Fibroblast of skin of left quadriceps (primary cell): ENCODE data around the gene CILP2.

Source experiments
- DNase-seq, 2 experiments: peaks; one replicate each; pipeline ENCODE4 v3.0.0-alpha.2; 2013; ENCODE audit warnings: low read depth in 2 of 2

Gene CILP2

DNA sequence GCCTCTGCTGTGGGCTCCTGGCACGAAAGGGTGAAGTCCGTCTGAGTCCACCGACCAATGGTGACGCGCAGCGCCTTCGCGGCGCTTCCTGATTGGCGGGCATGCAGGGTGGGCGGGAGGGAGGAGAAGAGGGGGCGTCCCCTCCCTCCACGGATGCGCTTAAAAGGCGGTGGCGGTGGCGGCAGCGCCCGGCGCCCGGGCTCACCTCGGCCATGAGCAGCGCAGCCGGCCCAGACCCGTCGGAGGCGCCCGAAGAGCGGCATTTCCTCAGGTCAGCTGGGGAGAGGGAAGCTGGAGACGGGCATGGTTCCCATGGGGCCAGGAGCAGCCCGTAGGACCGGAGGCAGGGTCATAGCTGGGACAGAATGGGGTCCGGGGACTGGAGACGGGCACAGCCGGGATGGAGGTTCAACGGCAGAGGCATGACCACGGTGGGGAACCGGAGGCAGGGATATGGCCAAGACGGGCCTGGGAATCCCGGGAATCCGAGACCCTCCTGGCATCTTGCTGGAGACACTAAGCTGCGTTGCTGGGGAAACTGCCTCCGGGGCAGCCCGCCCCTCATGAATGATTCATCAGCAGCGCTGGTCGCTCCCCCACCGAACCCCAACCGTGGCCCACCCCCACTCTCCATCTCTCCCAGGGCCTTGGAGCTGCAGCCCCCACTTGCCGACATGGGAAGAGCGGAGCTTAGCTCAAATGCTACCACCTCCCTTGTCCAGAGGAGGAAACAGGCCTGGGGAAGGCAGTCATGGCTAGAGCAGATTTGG is 9.2 kb upstream of the CILP2 start, which contains the start of gene YJEFN3:
TSS of gene YJEFN3 (plus strand) at position 191 of the 770 bp plus-strand sequence. CDS start at position 213, 22 bp downstream.
- DNase-seq, result no peak

DNA sequence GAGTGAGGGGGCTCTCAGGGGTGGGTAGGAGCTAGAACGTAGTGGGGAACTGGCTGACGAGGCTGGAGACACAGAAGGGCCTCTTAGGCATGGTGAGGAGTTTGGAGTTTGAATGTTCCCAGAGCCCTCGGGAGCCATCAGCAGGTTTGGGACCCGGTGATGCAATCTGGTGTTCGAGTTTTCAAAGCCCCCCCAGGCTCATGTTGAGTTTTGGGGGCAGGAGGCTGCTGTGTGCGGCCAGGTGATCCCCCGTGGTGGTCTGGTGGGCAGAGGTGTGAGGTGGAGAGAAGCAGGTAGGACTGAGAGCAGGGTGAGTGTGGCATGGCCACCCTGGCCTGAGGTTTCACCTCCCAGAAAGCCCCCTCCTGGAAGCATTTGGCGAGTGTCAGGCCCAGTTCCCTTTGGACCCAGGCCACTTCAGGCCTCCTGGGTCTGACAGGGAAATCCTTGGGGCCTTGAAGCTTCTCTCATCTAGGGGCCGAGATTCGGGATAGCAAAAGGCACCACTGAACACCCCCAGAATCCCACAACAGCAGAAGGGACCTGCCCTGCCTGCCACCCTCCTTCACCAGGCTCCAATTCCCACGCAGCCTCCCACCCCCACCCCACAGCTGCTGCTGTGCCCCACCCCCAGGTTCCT is 8.2 kb upstream of the CILP2 start:
- DNase-seq, result no peak

- DNase-seq, result no peak
Observed at GRCh38 chr19:19530423-19530804, 7.7 kb upstream of the CILP2 start.

DNA sequence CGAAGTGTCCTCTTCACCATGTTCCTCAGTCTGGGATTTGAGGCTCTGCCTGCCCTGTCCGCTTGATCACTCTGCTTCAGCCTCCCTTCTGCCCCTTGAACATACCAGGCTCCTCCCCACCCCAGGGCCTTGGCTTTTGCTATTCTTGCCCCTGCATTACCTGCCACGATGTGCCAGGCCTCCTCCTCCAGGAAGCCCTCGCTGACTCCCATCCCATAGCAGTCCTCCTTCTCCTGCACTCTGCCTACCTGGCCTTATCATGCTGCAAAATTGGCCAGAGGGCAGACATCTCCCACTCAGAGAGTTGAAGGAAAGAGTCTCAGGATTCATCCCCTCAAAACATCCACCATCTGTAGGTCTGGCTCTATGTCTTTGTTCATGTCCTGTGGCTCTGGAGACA is 7.2 kb upstream of the CILP2 start:
- no peak for DNase-seq

DNA sequence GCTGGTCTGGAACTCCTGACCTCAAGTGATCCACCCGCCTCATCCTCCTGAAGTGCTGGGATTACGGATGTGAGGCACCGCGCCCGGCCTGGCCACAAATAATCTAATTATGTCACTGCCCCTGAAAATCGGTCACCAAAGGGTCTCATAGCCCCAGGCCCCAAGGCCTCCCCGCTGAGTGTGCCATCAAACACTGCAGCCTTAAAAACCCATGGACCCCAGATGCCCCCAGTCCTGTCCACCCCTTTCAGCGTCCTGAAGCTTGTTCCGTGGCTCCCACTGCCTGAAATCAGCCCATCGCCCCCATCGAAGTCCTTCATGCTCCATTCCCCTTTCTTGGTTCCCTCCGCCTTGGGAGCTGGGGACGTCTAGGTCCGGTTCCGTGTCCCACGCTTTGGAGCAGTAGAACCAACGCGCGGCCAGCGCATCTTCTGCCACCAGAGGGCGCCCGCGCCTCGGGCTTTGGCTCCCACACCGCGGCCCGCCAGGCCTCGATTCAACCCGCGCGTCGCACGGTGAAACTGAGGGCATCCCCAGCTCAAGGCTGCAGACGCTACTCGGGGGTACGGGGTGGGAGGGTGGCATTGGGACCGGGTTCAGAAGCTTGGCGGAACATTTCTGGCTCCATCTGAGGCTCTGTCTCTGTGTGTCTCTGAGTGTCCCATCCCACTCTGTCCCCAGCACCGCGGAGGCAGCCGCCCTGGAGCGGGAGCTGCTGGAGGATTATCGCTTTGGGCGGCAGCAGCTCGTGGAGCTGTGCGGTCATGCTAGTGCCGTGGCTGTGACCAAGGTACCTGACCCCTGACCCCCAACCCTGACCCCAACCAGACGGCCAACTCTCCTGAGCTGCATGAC is 5.9 kb upstream of the CILP2 start:
- peak; percentile 27 to 34 for DNase-seq

GRCh38 chr19:19532806-19533701 is 5.0 kb upstream of the CILP2 start:
- no peak for DNase-seq

- no peak for DNase-seq
Observed at GRCh38 chr19:19533841-19534240, 4.2 kb upstream of the CILP2 start.

DNA sequence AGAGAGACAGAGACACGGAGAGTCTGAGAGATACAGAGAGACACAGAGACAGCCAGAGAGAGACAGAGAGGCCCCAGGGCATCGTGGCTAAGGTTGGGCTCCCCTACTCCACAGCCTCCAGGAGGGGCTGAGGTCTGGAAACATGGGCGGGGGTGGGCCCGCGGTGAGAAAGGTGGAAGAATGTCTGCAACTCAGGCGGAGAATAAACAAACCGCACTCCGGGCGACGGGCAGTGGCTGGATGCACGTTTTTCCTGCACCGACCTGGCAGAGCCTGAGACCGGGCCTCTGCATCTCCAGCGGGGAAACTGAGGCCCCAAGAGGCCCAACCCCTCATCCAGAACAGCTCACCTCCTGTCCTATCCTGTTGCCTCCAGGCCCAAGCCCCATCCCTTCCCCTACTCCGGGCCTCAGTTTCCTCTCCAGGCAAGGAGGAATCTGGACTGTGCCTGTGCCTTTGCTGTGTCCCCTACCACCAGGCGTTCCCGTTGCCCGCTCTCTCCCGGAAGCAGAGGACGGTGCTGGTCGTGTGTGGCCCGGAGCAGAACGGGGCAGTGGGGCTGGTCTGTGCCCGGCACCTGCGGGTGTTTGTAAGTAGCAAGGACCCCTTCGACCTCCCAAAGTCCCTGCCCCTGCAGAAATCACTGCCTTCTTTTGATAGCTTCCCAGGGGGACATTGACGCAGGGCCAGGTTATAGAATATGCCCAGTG is 3.4 kb upstream of the CILP2 start:
- no peak for DNase-seq

- DNase-seq, result no peak
Observed at GRCh38 chr19:19535311-19536191, 2.5 kb upstream of the CILP2 start.

- no peak for DNase-seq
Observed at GRCh38 chr19:19537075-19538048, 703 bp upstream of the CILP2 start.

DNA sequence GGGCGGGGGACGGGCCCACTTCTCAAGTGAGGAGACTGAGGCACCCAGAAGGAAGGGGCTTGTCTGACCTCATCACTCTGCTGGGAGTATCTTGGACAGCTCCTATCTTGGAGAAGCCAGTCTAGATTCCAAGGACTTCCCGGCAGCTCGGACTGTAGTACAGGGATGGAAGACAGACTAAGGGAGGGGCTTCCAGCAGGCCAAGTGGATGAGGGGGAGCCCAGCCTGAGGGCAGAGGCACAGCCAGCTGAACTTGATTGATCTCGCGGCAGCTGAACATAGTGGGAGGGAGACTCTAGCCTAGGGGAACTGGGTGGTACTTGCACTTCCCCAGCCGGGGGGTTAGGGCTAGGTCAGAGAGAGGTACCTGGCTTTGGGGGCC is 711 bp downstream of the CILP2 start:
- no peak for DNase-seq

DNA sequence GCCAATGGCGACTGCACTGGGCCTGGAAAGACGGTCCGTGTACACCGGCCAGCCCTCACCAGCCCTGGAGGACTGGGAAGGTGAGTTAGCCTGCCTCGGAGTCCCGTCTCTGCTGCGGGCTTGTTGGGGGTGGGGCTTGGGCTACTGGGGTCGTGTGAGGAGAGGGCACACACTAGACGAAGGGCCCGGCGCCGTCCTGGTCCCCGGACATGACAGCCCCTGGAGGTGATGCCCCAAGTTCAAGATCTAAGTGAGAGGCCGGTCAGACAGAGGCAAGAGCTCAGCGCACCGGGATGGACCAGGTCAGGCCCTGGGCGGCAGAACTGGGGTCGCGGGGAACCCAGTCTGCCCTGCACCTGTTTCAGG is 1.6 kb downstream of the CILP2 start:
- no peak for DNase-seq

GRCh38 chr19:19540064-19540714 is 2.1 kb downstream of the CILP2 start:
- DNase-seq, result peak; percentile 29 to 35

- no peak for DNase-seq
Observed at GRCh38 chr19:19540715-19541515, 2.9 kb downstream of the CILP2 start.

DNA sequence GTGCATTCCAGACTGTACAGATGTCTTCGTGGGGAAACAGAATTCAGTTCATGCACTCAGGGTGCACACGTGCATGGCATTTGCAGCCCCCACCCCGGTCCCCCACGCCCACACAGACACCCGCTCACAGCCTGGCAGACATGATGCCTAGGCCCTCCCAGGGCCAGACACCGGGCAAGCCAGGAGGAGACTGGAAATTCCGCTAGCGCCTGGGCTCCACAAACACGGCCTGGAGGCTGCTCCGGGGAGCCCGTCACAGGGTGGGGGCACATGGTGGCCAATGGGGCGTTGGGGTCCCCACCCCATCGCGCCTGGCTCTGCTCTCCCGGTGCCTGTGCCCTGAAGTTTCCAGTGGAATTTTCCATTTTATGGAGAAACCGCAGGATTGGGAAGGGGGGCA is 3.6 kb downstream of the CILP2 start:
- DNase-seq, result no peak

- DNase-seq, result no peak
Observed at GRCh38 chr19:19542507-19542906, 4.4 kb downstream of the CILP2 start.

DNA sequence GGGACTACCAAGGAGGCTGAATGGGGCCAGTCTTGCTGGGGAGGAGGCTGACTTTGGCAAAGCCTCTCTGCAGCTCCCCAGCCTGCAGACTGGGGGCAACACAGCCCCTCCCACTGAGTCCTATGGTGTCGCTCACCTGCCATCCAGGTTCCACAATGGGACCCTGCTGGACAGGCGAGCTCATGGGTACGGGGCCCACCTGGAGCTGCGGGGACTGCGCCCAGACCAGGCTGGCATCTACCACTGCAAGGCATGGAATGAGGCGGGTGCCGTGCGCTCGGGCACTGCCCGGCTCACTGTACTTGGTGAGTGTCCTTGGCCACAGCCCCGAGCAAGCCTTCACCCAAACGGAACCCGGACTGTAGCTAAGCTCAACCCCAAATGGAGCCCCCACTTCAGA is 5.0 kb downstream of the CILP2 start:
- no peak for DNase-seq
